ENCODE results near the gene PDE7B. TPM values are rescaled to one million over a fixed set of nuclear protein-coding genes. Genes with fewer than 3 reads are reported as not detected.

The PDE7B gene
- total RNA-seq, 1 donor = 1.7 TPM

DNA sequence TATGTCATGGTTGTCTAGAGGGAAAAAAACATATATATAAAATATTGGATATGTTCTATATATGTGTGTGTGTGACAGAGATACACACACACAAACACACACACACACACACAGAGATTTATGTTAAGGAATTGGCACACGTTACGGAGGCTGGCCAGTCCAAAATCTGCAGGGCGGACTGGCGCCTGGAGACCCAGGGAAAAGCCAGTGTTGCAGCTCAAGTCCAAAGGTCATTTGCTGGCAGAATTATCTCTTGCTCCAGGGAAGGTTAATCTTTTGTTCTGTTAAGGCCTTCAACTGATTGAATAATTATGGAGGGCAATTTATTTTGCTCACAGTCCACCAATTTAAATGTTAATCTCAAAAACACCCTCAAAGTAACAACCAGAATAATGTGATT, 37.5 kb upstream of the PDE7B start:
- TF ChIP-seq, protein P1, sequence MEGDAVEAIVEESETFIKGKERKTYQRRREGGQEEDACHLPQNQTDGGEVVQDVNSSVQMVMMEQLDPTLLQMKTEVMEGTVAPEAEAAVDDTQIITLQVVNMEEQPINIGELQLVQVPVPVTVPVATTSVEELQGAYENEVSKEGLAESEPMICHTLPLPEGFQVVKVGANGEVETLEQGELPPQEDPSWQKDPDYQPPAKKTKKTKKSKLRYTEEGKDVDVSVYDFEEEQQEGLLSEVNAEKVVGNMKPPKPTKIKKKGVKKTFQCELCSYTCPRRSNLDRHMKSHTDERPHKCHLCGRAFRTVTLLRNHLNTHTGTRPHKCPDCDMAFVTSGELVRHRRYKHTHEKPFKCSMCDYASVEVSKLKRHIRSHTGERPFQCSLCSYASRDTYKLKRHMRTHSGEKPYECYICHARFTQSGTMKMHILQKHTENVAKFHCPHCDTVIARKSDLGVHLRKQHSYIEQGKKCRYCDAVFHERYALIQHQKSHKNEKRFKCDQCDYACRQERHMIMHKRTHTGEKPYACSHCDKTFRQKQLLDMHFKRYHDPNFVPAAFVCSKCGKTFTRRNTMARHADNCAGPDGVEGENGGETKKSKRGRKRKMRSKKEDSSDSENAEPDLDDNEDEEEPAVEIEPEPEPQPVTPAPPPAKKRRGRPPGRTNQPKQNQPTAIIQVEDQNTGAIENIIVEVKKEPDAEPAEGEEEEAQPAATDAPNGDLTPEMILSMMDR (IDR thresholded peaks at IDR 0.05; ENCODE audit: insufficient read depth, low read depth, low read length) = no peak
- no peak for DNase-seq (ENCODE audit: low read depth)
- no peak overlapping the region for H3K4me3 ChIP-seq (ENCODE audit: low read depth, low read length)

DNA sequence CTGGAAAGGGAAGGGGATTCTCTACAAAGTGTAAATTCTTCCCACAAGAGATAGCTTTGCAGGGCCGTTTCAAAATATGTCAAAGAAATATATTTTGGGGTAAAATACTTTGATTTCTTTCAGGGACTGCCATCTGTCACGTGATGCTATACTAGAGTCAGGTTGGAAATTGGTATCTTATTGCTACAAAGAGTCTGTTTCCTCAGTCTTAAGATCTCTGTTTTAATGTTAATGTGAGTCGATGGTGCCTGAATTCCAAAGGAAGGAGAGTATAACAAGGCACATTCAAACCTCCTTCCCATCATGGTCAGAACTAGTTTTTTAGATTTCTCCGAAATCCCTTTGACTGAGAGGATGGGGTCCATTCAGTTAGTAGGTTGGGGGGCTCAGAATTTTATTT, 36.3 kb upstream of the PDE7B start:
- no peak for DNase-seq (ENCODE audit: low read depth)
- no peak overlapping the region for H3K4me3 ChIP-seq (ENCODE audit: low read depth, low read length)
- TF ChIP-seq, protein P1 (IDR thresholded peaks at IDR 0.05; ENCODE audit: insufficient read depth, low read depth, low read length) = no peak

DNA sequence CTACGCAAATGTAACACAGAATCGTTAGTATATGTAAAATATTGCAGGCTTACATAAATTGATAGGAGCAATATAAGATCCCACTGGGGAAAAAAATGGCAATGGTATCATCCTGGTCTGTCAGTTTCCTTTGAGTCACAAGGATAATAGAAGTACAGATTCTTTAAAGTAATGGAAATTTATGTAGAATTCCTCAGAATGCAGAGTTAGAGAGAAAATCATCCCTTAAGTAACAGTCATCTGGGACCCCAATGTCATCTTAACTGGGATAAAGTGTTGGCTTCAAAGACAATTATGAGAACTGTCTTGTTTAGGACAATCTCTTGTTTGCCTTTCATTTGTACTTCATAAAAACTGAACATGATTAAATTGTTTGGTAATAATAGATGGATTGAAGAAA, 34.5 kb upstream of the PDE7B start:
- TF ChIP-seq, protein P1 (IDR thresholded peaks at IDR 0.05; ENCODE audit: insufficient read depth, low read depth, low read length) = no peak
- DNase-seq (ENCODE audit: low read depth) = no peak
- H3K4me3 ChIP-seq (ENCODE audit: low read depth, low read length) = no peak overlapping the region

DNA sequence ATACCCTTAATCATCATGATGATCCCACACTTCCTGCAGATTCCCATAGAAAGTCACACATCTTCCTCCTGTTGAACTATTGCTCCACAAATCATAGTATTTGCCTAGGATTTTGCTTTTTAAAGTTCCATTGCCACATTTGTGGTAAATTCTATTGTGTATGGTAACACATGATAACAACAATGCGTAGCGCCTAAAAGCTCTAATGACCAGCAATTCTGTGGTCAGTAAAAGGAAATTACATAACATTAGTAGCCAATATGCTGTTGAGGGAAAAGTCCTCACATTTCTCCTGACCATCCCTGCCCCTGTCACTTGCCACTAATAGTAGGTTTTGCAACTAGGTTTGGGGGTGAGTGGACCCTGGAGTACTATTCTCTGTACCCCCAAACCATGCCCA, 31.8 kb upstream of the PDE7B start:
- no peak for DNase-seq (ENCODE audit: low read depth)
- no peak overlapping the region for H3K4me3 ChIP-seq (ENCODE audit: low read depth, low read length)
- TF ChIP-seq, protein P1 (IDR thresholded peaks at IDR 0.05; ENCODE audit: insufficient read depth, low read depth, low read length) = no peak

DNA sequence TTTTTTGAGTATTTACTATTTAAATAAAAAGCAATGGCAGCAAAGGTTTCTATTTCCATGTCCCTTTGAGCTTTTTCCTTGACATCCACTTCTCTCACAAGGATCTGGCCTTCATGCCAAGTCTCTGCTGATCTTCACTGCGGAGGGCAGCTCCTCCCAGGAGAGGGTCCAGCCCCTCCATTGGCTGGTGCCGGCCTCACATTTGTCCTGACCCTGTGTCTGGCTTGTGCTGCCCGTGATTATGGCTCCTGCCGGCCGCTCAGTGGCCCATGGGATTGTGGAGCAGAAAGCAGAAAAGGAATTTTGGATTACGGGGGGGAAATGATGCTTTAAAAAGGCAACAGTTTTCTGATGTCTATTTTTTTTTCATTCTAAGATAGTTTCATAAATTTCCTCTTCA, 31.2 kb upstream of the PDE7B start:
- TF ChIP-seq, protein P1 (IDR thresholded peaks at IDR 0.05; ENCODE audit: insufficient read depth, low read depth, low read length) = no peak
- no peak overlapping the region for H3K4me3 ChIP-seq (ENCODE audit: low read depth, low read length)
- DNase-seq (ENCODE audit: low read depth) = no peak

DNA sequence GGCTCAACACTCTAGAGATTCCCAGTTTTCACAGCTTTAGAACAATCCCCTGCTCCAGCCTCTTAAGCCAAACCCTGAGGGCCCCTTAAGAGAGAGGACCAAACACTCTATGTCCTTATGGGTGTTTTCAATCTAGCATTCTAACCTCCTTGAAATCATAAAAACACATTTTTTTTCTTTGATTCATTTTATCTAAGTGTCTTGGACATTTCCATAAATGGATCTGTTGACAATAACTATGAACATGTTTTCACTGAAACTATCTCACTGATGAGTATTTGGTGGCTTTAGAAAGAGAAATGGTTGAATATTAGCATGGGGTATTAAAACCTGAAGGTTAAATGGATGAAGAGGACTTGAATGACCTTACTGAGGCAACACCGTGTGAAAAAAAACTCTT, 27.6 kb upstream of the PDE7B start:
- TF ChIP-seq, protein P1 (IDR thresholded peaks at IDR 0.05; ENCODE audit: insufficient read depth, low read depth, low read length) = no peak
- no peak overlapping the region for H3K4me3 ChIP-seq (ENCODE audit: low read depth, low read length)
- DNase-seq (ENCODE audit: low read depth) = peak; percentile 43

DNA sequence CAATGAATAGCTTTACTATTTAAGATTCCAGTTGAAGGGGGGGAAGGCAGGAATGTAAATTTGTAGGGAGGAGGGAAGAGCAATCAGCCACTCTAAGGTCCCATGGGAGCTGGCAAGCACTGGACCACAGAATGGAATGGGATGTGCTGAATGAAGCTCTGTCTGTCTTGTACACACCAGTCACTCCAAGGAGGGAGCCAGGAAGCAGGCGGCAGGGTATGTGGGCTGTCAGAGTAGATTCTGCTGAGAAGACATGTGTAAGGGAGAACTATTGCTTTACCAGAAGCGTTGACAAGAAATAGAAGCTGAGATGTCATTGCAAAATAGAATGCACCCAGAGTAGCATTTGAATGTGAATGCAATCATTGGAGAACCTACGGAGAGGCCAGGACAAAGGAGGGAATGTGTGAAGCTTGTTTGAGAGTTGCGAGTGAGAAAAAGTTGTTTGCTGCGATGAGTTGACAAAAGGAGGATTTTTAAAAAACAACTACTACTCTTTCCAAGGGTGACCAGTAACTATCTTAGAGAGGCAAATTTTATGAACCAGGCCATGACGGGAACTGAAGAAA, 25.2 kb upstream of the PDE7B start:
- TF ChIP-seq, protein P1 (IDR thresholded peaks at IDR 0.05; ENCODE audit: insufficient read depth, low read depth, low read length) = no peak
- no peak overlapping the region for H3K4me3 ChIP-seq (ENCODE audit: low read depth, low read length)
- no peak for DNase-seq (ENCODE audit: low read depth)

Measured in fibroblast of villous mesenchyme (primary cell).